OCI-LY3 (cell line): ENCODE results near the gene ZXDC.

ENCODE experiments used
- CTCF ChIP-seq: fragments of 200-600, 300-600 bp; sonication (generic); IDR thresholded peaks from 2 replicates; pipeline ENCODE4 v1.5.1; 2014; ENCODE audit warnings: antibody characterized with exemption, low read length, low read depth
- EZH2phosphoT487 ChIP-seq: fragments of 200-600 bp; shearing (Covaris generic); IDR thresholded peaks from 2 replicates; pipeline ENCODE4 v1.6.1; 2018; ENCODE audit warnings: antibody characterized with exemption, mixed run types, low read depth

GRCh38 chr3:126511291-126511690 lies 35.6 kb upstream of the ZXDC start:
- no peak for TF ChIP-seq CTCF
- TF ChIP-seq EZH2phosphoT487 = no peak
